ENCODE measurements around the gene PTGR3.

Gene PTGR3

DNA sequence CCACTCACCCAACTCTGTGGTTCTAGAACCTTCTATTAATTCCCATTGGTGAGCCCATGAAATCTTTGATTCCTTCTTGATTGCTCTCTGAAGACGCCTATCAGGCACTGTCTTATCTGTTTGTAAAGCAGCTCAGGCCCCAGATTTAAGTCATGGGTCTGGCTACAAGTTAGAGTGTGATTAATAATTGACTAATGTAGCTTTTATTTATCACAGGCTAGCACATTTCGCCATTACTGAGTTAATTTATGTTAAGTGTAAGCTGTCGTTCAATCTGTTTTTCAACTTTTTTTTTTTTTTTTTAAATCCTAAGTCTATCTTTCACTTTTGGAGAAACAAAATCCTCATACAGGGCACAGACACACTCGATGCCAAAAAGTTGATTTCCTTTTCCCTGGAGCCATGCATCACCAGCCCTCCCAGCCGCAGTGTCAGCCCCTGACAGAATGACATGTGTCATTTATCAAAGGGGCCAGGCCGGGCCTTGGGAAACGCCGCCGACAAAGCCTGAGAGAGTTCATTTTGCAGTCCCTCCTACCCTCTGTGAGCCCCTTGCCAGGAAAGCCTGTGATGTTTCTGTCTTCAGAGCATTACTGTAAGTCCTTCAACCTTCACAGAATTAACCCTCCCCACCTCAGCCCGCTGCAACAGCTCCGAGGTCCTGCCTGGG is 17.5 kb upstream of the PTGR3 start:
- TF ChIP-seq, protein P1, sequence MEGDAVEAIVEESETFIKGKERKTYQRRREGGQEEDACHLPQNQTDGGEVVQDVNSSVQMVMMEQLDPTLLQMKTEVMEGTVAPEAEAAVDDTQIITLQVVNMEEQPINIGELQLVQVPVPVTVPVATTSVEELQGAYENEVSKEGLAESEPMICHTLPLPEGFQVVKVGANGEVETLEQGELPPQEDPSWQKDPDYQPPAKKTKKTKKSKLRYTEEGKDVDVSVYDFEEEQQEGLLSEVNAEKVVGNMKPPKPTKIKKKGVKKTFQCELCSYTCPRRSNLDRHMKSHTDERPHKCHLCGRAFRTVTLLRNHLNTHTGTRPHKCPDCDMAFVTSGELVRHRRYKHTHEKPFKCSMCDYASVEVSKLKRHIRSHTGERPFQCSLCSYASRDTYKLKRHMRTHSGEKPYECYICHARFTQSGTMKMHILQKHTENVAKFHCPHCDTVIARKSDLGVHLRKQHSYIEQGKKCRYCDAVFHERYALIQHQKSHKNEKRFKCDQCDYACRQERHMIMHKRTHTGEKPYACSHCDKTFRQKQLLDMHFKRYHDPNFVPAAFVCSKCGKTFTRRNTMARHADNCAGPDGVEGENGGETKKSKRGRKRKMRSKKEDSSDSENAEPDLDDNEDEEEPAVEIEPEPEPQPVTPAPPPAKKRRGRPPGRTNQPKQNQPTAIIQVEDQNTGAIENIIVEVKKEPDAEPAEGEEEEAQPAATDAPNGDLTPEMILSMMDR (IDR thresholded peaks at IDR 0.05; ENCODE audit: low read depth, low read length) = no peak
- no peak for DNase-seq (ENCODE audit: extremely low read depth, low read depth)

DNA sequence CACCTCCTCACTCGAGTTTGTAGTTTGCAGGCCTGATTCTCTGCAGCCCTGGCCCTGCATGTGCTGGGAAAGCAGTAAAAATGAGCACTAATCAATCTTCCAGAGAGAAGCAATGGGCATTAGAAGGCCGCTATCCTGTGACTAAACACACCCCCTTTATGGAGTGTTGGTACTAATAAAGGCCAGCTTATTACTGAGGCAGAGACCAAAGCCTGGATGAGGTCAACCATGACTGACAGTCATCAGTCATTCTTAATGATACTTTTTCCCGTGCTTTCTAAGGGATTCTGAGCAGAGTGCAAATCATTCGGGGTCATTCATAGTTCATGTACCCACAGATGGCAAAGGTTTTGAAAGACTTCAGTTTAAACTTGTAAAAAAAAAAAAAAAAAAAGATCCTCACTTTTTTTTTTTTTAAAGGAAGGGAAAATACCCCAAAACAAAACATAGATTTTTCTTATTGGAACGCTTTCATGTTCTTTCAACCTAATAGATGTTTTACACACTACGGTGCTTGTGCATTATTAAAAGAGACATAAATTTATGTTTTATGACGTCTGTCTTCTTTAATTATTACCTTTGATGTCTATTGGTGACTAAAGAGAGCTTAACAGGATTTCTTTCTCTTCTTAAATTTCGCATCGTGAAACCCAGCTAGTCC is 14.9 kb upstream of the PTGR3 start:
- DNase-seq (ENCODE audit: extremely low read depth, low read depth) = no peak
- TF ChIP-seq, protein P1 (IDR thresholded peaks at IDR 0.05; ENCODE audit: low read depth, low read length) = no peak

DNA sequence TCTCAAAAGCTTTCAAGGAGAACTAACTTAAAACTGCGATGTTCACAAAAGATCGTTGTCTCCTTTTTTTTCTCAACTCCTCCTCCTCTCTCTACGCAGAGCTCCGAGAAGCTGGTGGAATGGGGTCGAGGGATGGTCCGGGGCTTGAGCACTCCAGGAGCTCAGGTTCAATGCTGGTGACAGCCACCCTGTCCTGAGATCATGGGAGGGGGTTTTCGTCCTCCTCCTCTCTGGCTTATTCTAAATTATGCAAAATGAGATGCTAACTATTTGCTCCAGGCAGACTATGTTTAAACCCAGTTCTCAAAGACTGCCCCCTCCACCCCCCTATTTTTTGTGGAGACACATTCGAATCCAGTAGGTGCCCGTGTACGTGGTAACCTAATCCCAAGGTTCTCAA is 13.5 kb upstream of the PTGR3 start:
- TF ChIP-seq, protein P1 (IDR thresholded peaks at IDR 0.05; ENCODE audit: low read depth, low read length) = no peak
- no peak for DNase-seq (ENCODE audit: extremely low read depth, low read depth)

DNA sequence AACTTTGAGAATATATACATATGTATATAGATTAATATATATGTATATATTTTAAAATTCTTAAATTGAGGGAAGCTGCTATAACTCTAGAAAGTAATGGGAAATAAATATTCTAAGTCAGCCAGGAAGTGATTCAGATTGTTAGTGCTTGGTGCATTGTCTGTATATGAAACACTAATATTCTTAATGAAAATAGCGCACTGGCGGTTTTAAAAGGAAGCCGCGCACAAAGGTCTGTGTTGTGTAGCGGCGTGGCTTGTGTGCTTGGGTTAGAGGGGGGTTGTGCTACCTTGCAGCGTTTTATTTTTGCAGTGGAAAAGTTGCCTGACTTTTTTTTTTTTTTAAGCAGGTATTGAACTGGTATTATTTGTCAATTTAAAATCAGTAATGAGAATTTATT is 13.0 kb upstream of the PTGR3 start:
- TF ChIP-seq, protein P1 (IDR thresholded peaks at IDR 0.05; ENCODE audit: low read depth, low read length) = no peak
- no peak for DNase-seq (ENCODE audit: extremely low read depth, low read depth)

DNA sequence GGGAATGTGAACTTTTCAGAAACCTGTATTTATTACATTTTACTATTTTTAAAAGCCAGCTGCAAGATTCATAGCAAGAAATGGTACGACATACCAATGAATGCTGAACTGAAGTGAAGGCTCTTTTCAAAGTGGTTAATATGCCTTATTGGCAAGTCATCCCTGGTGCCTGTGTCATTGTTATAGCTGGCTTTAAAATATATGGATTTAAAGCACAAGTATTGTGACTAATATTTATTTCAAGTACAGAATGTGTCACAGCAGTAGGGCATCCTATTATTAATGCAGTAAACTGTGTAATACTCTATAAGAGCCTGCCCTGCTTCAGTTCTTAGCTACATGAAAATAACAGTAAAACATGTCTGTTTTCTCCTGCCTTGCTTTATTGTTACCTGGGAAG is 12.5 kb upstream of the PTGR3 start:
- TF ChIP-seq, protein P1 (IDR thresholded peaks at IDR 0.05; ENCODE audit: low read depth, low read length) = no peak
- no peak for DNase-seq (ENCODE audit: extremely low read depth, low read depth)

DNA sequence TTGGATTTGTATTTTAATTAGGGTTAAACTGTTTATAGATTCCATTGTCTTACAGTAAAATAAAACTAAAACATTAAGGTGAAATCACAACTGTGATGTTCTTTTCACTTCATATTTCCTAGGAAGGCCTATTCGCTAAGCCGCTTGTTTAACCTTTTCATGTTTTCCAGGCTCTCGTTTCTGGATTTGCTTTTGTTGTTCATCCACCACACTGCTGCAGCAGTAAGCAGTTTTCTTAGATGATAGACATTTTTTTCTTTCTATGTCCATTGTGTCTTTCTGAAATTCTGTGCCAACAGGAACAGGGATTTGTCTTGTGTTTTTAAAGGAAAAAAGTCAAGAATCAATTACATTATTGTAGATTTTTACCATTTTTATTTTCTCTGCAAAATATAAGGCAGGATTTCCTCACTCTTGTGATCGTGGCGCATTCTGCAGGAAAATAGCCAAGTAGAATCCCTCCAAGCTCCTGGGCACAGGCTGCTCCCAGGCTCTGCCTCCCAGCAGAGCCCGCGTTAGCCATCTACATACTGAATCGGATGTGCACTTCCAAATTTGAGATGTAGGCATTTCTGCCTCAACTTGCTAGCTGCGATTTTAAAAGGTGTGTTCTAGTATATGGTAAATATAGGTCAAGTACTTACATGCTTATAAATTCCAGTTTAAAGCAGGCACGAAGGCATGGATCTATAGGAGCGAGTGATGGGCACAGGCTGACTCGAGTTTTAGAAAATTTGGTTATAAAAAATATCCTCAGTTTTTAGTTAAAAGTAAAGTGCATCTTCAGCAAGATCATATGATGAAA is 11.8 kb upstream of the PTGR3 start:
- TF ChIP-seq, protein P1 (IDR thresholded peaks at IDR 0.05; ENCODE audit: low read depth, low read length) = no peak
- no peak for DNase-seq (ENCODE audit: extremely low read depth, low read depth)

Data from AG09319 (cell line).